GM13977 (cell line): ENCODE data around the gene KIT.

ENCODE experiments used
- DNase-seq: peaks from one replicate; pipeline ENCODE4 v3.0.0; 2012; ENCODE audit warnings: low spot score
- CTCF ChIP-seq: IDR thresholded peaks from 2 replicates; pipeline ENCODE4 v1.5.1; 2012; ENCODE audit warnings: mild to moderate bottlenecking, control low read depth; ENCODE audit not compliant: insufficient read depth; ENCODE audit errors: extremely low read depth, missing control alignments
- in situ Hi-C: fragments of 300-500 bp; cut with MboI; formaldehyde crosslinking; loops from one replicate; pipeline ENCODE4 v1.12.0; 2022; ENCODE audit warnings: low sequenced_read_pairs, low pct_unique_long_range_greater_than_20kb, mixed read lengths, inconsistent platforms; ENCODE audit not compliant: unreplicated experiment

KIT gene

GRCh38 chr4:54696649-54697048 lies 38.9 kb downstream of the KIT start:
- DNase-seq: no peak
- in situ Hi-C loops: loop anchor here (25.0 kb wide), 1 partner anchor 266 kb away; no protein-coding TSS in a partner anchor
- no peak for TF ChIP-seq CTCF

GRCh38 chr4:54700986-54701385 lies 43.2 kb downstream of the KIT start:
- TF ChIP-seq CTCF: no peak
- in situ Hi-C loops: no loop called here
- DNase-seq: no peak

- no peak for DNase-seq
- no peak for TF ChIP-seq CTCF
- in situ Hi-C loops: no loop called here
Measured at GRCh38 chr4:54703182-54703581, 45.4 kb downstream of the KIT start.

GRCh38 chr4:54707406-54707805 lies 49.6 kb downstream of the KIT start:
- in situ Hi-C loops: no loop called here
- no peak for TF ChIP-seq CTCF
- DNase-seq: no peak

GRCh38 chr4:54708339-54709279 lies 50.9 kb downstream of the KIT start:
- TF ChIP-seq CTCF: no peak
- DNase-seq: no peak
- in situ Hi-C loops: no loop called here

- no peak for TF ChIP-seq CTCF
Measured at GRCh38 chr4:54709400-54709799, 51.6 kb downstream of the KIT start.

More at GRCh38 chr4:54709400-54709799, 51.6 kb downstream of the KIT start:
- in situ Hi-C loops: no loop called here
- no peak for DNase-seq
